Fibroblast of mammary gland (primary cell): ENCODE measurements around the gene CAST.
"Not testable (repeated sequence)": the region's sequence is repeated elsewhere in the genome, so short reads cannot be mapped to it uniquely, and the experiment has no call there.

Source experiments
- DNase-seq: peaks from one replicate; pipeline ENCODE4 v3.0.0-alpha.2; 2010; ENCODE audit warnings: low read depth
- H3K4me3 ChIP-seq: 2 replicates; pipeline ENCODE4 v1.5.1; 2011; ENCODE audit warnings: low read depth, mild to moderate bottlenecking, low read length, moderate library complexity; ENCODE audit not compliant: control insufficient read depth
- CTCF ChIP-seq: conservative IDR thresholded peaks from 2 replicates; pipeline ENCODE4 v1.5.1; 2011; ENCODE audit warnings: low read depth, low read length, inconsistent platforms; ENCODE audit not compliant: control insufficient read depth, insufficient read depth

The CAST gene, protein sequence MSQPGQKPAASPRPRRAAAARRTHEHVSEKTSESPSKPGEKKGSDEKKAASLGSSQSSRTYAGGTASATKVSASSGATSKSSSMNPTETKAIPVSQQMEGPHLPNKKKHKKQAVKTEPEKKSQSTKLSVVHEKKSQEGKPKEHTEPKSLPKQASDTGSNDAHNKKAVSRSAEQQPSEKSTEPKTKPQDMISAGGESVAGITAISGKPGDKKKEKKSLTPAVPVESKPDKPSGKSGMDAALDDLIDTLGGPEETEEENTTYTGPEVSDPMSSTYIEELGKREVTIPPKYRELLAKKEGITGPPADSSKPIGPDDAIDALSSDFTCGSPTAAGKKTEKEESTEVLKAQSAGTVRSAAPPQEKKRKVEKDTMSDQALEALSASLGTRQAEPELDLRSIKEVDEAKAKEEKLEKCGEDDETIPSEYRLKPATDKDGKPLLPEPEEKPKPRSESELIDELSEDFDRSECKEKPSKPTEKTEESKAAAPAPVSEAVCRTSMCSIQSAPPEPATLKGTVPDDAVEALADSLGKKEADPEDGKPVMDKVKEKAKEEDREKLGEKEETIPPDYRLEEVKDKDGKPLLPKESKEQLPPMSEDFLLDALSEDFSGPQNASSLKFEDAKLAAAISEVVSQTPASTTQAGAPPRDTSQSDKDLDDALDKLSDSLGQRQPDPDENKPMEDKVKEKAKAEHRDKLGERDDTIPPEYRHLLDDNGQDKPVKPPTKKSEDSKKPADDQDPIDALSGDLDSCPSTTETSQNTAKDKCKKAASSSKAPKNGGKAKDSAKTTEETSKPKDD

GRCh38 chr5:96661855-96662724, at the start of gene CAST:
TSS of gene CAST (plus strand) at chr5:96662376. CDS start at chr5:96662423, 47 bp downstream.
- DNase-seq: peak; percentile 98
- TF ChIP-seq CTCF: no peak
- peak within 1 kb of the TSS; percentile 91 for H3K4me3 ChIP-seq

DNA sequence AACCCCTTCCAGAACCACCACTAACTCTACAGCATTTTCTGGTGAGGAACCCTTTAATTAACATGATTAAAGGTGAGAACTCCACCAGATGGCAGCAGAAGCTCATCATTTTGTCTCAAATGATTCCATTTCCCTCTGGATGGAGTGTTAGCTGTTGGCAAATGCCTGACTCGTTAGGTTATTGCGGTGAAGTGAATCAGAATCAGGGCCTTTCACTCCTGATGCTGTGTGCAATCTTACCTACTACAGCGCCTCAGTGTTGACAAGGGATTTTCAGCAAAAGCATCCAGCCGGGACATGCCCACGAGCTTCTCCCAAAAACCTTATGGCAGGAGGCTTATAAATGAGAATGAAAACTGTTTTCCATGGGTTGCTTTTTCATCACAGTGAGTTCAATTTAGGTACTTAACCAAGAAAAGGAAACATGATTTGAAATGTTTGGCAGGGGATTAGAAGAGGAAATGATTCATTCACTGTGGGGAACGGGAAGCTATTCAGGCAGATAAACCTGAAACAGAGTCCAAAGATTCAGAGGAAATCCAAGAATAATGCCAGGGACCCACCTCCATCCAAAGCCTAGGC, 48.0 kb upstream of the CAST start:
- DNase-seq: peak; percentile 96
- H3K4me3 ChIP-seq: peak overlapping the region; percentile 24
- TF ChIP-seq CTCF: peak; percentile 51

DNA sequence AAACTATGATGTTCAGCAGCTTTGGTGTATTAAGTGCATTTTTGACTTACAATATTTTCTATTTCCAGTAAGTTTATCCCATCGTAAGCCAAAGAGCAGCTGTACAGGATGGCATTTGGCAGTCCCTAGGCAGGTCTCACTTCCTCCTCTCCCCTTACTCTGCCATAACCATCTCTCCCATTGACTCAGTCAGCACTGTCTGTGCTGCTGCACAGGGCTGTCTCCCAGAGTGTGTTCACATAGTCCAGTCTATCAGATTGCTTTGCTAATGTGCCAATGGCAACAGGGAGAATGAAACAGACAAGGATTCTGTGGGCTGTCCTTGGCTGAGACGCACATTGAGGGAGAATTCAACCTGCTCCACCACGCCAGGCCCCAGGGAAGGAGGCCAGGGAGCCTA, 47.0 kb upstream of the CAST start:
- TF ChIP-seq CTCF: no peak
- no peak overlapping the region for H3K4me3 ChIP-seq
- DNase-seq: no peak

DNA sequence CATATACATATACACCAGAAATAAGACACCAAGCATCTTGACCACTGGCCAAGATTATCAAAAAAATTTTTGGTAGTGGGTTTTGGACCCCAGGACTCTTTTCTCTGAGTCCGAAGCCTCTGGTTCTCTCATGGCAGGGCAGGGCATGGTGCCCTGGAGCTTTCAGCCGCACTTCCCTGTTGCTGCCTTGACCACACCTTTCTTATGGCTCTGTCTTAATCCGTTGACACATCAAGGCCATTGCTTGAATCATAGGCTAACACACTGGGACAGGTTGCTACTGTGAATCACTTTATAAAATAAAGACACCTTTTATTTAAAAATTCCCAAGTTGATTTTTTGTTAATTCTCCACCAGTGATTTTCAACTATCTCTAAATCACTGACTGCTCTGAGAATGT, 45.4 kb upstream of the CAST start:
- TF ChIP-seq CTCF: no peak
- no peak overlapping the region for H3K4me3 ChIP-seq
- DNase-seq: no peak

DNA sequence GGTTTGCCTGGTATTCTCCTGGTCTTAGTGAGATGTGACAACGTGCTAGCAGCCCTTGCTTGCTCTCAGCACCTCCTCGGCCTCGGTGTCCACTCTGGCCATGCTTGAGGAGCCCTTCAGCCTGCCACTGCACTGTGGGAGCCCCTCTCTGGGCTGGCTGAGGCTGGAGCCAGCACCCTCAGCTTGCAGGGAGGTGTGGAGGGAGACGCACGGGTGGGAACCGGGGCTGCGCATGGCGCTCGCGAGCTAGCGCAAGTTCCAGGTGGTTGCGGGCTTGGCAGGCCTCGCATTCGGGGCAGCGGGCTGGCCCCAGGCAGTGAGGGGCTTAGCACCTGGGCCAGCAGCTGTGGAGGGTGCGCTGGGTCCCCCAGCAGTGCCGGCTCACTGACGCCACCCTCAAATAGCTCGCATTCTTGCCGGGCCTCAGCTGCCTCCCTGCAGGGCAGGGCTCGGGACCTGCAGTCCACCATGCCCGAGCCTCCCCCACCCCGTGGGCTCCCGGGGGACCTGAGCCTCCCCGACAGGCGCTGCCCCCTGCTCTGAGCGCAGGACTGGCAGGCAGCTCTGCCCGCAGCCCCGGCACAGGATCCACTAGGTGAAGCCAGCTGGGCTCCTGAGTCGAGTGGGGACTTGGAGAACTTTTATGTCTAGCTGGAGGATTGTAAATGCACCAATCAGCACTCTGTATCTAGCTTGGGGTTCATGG, 43.7 kb upstream of the CAST start:
- not testable (repeated sequence) for DNase-seq, H3K4me3 ChIP-seq

DNA sequence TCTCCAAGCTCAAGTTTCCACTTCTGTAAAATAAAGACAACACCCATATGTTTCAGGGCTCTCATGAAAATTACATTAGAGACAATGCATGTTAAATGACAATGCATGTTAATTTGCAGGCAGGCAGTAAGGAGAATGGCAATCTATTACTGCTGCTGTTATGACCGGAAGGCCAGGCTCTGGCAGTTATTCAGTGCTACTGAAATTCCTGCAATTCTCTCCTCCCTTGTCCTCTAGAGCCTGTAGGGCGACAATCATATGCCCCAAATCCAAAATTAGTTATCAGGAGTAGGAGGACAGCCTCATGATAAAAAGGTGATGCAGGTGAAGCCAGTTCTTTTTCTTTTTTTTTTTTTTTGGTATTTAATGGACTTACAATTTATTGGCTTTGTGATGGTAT, 42.2 kb upstream of the CAST start:
- DNase-seq: no peak
- no peak for TF ChIP-seq CTCF
- H3K4me3 ChIP-seq: no peak overlapping the region
